HG03342 (cell line): ENCODE data around the gene GRIK5.
"Not testable (repeated sequence)": the region's sequence is repeated elsewhere in the genome, so short reads cannot be mapped to it uniquely, and the experiment has no call there.

Experiments
- ATAC-seq: cut with Tn5 transposase; IDR thresholded peaks from one replicate; pipeline ENCODE4 v1.9.1; 2021; ENCODE audit warnings: mild to moderate bottlenecking, moderate library complexity; ENCODE audit not compliant: unreplicated experiment

GRIK5 gene

GRCh38 chr19:41994994-41995958 is 74.7 kb downstream of the GRIK5 start:
- ATAC-seq: no peak

GRCh38 chr19:41994521-41994971 is 75.5 kb downstream of the GRIK5 start:
- ATAC-seq: no peak

- no peak for ATAC-seq
Measured at GRCh38 chr19:41993612-41994483, 76.2 kb downstream of the GRIK5 start, which contains the start of gene ATP1A3. ATP1A3 (minus strand) TSS chr19:41994230; CDS start chr19:41994076, 154 bp downstream.

- not testable (repeated sequence) for ATAC-seq
Measured at GRCh38 chr19:41991925-41992569, 78.0 kb downstream of the GRIK5 start.

GRCh38 chr19:41991025-41991424 is 79.0 kb downstream of the GRIK5 start:
- ATAC-seq: no peak

DNA sequence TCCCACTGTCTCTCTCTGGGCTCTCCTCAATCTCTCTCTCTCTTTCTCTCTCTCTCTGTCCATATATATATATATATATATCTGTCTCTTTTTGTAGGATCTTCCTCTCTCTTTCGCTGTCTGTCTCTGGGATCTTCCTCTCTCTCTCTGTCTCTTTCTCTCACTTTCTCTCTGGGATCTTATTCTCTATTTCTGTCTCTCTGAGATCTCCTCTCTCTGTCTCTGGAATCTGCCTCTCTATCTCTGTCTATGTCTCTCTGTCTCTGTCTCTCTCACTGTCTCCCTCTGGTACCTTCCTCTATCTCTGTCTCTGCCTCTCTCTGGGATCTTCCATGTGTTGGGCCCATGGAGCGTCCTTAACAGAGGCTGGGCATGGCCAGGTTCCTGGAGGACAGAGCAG is 79.4 kb downstream of the GRIK5 start:
- ATAC-seq: no peak

DNA sequence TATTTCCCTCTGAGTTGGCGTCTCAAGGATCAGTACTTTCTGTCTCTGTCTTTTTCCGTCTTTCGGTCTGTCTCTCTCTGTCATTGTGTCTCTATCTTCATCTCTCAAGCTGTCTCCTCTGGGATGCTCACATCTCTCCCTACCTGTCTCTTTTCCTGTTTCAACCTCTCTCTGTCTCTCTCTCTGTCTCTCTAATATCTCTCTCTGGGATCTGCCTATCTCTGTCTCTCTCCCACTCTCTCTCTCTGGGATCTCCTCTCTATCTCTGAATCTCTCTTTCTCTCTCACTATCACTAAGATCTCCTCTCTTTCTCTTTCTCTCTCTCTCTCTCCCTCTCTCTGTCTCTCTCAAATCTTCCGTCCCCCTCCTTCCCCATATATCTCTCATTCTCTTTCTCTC is 80.0 kb downstream of the GRIK5 start:
- no peak for ATAC-seq

DNA sequence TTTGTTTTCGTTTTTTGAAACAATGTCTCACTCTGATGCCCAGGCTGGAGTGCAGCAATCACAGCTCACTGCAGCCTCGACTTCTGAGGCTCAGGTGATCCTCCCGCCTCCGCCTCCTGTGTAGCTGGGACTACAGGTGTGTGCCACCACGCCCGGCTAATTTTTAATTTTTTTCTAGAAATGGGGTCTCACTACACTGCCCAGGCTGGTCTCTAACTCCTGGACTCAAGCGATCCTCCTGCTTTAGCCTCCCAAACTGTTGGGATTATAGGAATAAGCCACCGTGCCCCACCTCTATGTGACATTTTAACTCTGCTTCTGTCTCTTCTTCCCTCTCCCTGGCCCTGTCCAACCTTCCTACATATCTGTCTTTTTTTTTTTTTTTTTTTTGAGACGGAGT is 81.1 kb downstream of the GRIK5 start:
- no peak for ATAC-seq

- ATAC-seq: no peak
Measured at GRCh38 chr19:41987141-41987860, 82.7 kb downstream of the GRIK5 start.

GRCh38 chr19:41984961-41985360 is 85.0 kb downstream of the GRIK5 start:
- no peak for ATAC-seq

- no peak for ATAC-seq
Measured at GRCh38 chr19:41981724-41982123, 88.3 kb downstream of the GRIK5 start.

DNA sequence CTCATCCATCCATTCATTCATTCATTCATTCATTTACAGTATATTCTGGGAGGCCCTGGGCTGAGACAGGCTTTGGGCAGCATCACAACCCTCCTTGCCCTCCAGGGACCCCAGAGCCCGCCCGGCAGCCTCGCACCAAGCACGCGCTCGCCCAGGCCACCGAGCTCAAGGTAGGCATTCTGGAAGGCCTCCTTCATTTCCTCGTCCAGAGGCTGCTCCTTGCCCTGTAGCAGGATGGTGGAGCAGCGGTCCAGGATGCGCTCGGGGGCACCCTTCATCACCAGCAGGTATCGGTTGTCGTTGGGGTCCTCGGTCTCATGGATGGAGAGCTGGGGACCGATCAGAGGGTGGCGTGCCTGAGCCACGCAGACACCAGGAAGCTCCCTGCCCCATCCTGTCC is 91.5 kb downstream of the GRIK5 start:
- ATAC-seq: no peak

DNA sequence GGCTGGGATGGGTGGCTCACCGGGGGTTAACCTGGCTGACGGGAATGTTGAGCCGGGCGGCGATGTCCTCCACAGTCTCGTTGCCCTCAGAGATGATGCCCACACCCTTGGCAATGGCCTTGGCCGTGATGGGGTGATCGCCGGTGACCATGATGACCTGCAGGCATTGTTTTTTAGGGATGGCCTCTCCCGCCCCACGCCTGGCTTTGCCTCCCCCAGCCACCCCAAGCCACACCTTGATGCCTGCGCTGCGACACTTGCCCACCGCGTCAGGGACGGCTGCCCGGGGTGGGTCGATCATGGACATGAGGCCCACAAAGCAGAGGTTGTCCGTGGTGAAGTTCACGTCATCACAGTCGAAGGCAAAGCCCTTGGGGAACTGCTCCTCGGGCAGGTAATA is 92.1 kb downstream of the GRIK5 start:
- ATAC-seq: no peak

DNA sequence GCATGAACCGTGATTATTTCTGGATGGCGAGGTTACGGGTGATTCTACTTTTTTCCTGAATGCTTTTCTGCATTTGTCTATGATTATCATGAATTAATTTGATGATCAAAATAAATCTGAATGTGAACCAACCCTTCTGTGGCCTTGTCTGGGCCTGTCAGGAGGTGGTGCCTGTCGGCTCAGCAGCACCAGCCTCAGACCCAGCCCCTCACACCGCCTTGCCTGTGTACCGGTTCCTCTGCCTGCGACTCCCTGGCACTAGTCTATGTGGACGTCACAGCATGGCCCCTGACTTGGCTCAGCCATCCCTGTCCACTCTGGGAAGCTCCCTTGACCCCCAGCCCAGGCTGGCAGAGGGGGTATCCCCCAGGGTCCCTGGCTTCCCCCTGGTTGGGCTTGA is 95.4 kb downstream of the GRIK5 start:
- ATAC-seq: no peak

GRCh38 chr19:41971363-41971762 is 98.6 kb downstream of the GRIK5 start:
- no peak for ATAC-seq

DNA sequence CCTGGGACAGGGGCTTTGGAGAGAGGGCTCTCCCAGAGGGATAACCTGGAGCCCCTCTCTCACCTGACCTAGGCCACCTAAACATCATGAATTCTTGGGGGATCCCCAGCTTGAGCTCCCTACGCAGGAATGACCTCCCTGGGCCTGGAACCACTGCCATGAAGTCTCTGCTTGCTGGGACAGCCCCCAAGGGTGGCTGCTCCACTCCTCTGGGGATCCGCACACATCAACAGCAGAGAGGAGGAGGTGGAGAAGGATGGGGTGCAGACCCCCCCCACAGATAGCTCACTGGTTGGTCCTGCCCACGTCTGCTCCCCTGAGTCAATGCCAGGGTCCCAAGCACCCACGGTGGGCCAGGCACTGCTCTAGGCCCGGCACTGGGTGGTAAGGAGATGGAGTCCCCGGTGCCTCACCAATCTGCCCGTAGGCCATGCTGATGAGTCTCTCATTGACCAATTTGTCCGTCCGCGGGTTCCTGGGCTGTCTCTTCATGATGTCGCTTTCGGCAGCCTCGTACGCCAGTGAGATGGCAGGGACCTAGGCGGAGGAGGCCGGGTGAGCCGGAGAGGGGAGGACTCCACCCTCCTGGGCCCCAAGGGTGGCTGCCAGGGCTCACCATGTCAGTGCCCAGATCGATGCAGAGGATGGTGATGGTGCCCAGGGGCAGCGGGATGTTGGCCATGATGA is 100.1 kb downstream of the GRIK5 start:
- no peak for ATAC-seq

DNA sequence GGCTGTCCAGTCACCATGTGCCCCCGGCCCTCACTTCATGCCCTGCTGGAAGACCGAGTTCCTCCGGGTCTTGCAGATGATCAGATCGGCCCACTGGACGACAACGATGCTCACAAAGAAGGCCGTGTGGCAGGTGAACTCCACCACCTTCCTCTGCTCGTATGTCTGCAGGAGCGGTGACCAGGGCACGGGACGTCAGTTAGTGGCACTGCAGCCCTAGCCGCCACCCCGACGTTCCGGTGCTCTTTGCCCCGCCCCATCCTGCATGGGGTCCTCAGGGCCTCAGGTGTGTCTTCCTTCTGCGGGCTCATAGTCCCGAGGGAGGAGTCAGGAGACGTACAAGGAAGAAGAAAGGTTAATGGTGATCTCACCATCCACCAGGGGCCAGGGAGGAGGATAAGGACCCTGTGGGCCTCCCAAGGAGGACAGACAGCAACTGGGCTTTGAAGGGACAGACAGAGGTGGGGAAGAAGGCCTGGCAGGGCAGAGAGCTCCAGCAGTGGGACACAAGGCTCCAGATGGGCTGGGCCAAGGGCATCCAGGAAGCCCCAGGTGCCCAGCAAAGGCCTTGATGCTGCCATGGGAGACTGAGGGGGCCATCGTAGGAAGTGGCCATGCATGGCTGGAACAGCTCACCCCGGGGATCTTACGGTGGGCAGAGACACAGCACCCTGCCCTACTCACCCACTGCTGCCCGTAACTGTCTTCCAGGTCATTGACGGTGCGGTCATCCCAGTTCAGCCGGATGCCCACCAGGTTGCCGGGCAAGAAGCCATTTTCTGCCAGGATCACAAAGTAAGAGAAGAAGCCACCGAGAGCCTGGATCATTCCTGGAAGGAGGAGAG is 101.0 kb downstream of the GRIK5 start:
- no peak for ATAC-seq

DNA sequence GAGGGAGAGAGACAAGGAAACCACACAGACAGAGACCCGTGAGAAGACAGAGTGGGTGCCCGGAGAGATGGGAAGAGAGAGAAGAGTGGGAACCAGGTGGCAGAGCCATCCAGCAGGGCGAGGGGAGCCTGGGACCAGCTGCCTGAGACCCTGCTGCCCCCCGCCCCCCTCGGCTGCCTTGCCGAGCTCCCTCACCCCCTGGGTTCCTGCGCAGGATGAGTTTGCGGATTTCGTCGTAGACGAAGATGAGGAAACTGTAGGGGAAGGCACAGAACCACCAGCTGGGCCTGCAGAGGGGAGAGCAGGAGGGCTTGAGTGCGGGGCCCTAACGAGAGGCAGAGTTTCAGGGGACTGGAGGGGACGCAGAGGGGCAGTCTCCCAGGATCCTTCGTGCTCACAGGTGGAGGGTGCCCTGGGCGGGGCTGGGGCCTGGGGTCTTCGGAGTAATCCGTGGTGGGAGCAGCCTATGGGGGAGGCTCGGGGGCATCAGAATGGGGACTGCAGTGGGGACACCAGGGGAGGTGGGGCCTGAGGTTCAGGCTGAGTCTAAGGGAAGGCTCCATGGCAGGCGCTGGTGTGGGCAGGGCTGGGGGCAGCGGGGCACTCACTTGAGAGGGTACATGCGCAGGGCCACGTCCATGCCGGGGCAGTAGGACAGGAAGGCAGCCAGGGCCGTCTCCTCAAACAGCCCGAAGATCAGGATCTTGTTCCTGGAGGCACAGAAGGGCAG is 102.8 kb downstream of the GRIK5 start:
- ATAC-seq: no peak
